Lower leg skin (tissue), 3 donors: ENCODE data around the gene LZTR1.

Experiments
- CTCF ChIP-seq, 3 donors: fragments of 450-650 bp; IDR thresholded peaks; one replicate each; pipeline ENCODE4 v1.5.1; 2016; ENCODE audit warnings: antibody characterized with exemption in 3 of 3, mild to moderate bottlenecking in 3 of 3, moderate library complexity in 2 of 3
- POLR2A ChIP-seq, 2 donors: fragments of 450-650 bp; IDR thresholded peaks; one replicate each; pipeline ENCODE4 v1.6.1; 2016 to 2017; ENCODE audit warnings: antibody characterized with exemption in 2 of 2, mild to moderate bottlenecking in 1 of 2, moderate library complexity in 1 of 2

- no peak for TF ChIP-seq POLR2A (IDR thresholded peaks at IDR 0.05)
- TF ChIP-seq CTCF (IDR thresholded peaks at IDR 0.05) = no peak
Measured at GRCh38 chr22:20994128-20994901, 12.2 kb downstream of the LZTR1 start.
